ENCODE data around the gene MACROD2.
A peak's percentile ranks its signal among the peaks of the same experiment; 100 is the strongest.
"Not testable (repeated sequence)": the region's sequence is repeated elsewhere in the genome, so short reads cannot be mapped to it uniquely, and the experiment has no call there.

MACROD2 gene

DNA sequence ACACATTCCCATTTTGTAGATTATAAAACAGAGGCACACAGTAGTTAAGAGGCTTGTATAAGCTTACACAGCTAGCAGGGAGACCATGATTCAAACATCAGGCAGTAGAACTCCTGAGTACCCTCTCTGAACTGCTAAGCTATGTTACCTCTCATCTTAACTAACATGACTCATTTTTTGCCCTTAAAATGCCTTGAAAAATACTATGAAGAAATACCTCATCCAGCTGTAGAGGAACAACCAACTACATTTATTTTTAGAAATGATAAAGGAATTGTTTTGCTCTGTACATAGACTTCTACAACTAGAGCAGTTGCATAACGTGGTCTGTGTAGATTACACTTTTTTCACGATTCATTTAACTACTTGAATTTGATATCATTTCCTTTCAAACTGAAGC is 240.0 kb downstream of the MACROD2 start:
- no peak overlapping the region for H3K4me3 ChIP-seq (ENCODE audit: control insufficient read depth, low read depth, low read length)
- TF ChIP-seq, protein P1, sequence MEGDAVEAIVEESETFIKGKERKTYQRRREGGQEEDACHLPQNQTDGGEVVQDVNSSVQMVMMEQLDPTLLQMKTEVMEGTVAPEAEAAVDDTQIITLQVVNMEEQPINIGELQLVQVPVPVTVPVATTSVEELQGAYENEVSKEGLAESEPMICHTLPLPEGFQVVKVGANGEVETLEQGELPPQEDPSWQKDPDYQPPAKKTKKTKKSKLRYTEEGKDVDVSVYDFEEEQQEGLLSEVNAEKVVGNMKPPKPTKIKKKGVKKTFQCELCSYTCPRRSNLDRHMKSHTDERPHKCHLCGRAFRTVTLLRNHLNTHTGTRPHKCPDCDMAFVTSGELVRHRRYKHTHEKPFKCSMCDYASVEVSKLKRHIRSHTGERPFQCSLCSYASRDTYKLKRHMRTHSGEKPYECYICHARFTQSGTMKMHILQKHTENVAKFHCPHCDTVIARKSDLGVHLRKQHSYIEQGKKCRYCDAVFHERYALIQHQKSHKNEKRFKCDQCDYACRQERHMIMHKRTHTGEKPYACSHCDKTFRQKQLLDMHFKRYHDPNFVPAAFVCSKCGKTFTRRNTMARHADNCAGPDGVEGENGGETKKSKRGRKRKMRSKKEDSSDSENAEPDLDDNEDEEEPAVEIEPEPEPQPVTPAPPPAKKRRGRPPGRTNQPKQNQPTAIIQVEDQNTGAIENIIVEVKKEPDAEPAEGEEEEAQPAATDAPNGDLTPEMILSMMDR (IDR thresholded peaks at IDR 0.05; ENCODE audit: control insufficient read depth, insufficient read depth, low read depth, low read length, missing control alignments), result no peak
- DNase-seq (ENCODE audit: low read depth), result peak; percentile 4

GRCh38 chr20:14245368-14245970 is 250.2 kb downstream of the MACROD2 start:
- DNase-seq (ENCODE audit: low read depth), result no peak
- H3K4me3 ChIP-seq (ENCODE audit: control insufficient read depth, low read depth, low read length), result no peak overlapping the region
- TF ChIP-seq, protein P1 (IDR thresholded peaks at IDR 0.05; ENCODE audit: control insufficient read depth, insufficient read depth, low read depth, low read length, missing control alignments), result no peak

GRCh38 chr20:14259689-14260088 is 264.4 kb downstream of the MACROD2 start:
- no peak for DNase-seq (ENCODE audit: low read depth)
- no peak overlapping the region for H3K4me3 ChIP-seq (ENCODE audit: control insufficient read depth, low read depth, low read length)
- TF ChIP-seq, protein P1 (IDR thresholded peaks at IDR 0.05; ENCODE audit: control insufficient read depth, insufficient read depth, low read depth, low read length, missing control alignments), result no peak

DNA sequence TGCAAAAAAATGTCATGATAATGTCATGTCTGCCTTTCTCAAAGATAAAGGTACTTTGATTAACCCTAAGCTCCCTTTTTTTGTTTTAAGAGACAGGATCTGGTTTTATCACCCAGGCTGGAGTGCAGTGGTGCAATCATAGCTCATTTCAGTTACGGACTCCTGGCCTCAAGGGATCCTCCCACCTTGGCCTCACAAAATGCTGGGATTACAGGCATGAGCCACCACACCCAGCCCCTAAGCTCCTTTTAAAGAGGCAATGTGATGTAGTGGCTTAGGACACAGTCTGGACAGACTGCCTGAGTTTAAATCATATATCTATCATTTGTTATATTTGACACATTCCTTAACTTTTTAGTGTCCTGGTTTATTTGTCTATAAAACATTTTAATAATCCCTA is 265.1 kb downstream of the MACROD2 start:
- no peak overlapping the region for H3K4me3 ChIP-seq (ENCODE audit: control insufficient read depth, low read depth, low read length)
- TF ChIP-seq, protein P1 (IDR thresholded peaks at IDR 0.05; ENCODE audit: control insufficient read depth, insufficient read depth, low read depth, low read length, missing control alignments), result no peak
- no peak for DNase-seq (ENCODE audit: low read depth)

GRCh38 chr20:14264869-14265268 is 269.6 kb downstream of the MACROD2 start:
- DNase-seq (ENCODE audit: low read depth), result peak; percentile 13
- no peak overlapping the region for H3K4me3 ChIP-seq (ENCODE audit: control insufficient read depth, low read depth, low read length)
- TF ChIP-seq, protein P1 (IDR thresholded peaks at IDR 0.05; ENCODE audit: control insufficient read depth, insufficient read depth, low read depth, low read length, missing control alignments), result peak; percentile 32

- TF ChIP-seq, protein P1 (IDR thresholded peaks at IDR 0.05; ENCODE audit: control insufficient read depth, insufficient read depth, low read depth, low read length, missing control alignments), result no peak
- no peak overlapping the region for H3K4me3 ChIP-seq (ENCODE audit: control insufficient read depth, low read depth, low read length)
- no peak for DNase-seq (ENCODE audit: low read depth)
Observed at GRCh38 chr20:14266246-14266645, 270.9 kb downstream of the MACROD2 start.

- not testable (repeated sequence) for DNase-seq (ENCODE audit: low read depth); H3K4me3 ChIP-seq (ENCODE audit: control insufficient read depth, low read depth, low read length)
Observed at GRCh38 chr20:14270751-14271150, 275.4 kb downstream of the MACROD2 start.
